Activated CD4-positive, alpha-beta memory T cell treated with anti-CD3 and anti-CD28 coated beads, Interleukin-2, amount 10 ng/mL, durations not matched to agents 7 days and 5 days (primary cell): Measurements from ENCODE around the gene RHOJ. TPM values are rescaled to one million over a fixed set of nuclear protein-coding genes. Genes with fewer than 3 reads are reported as not detected.

Source experiments
- CTCF ChIA-PET: fragments of 350-600 bp; sonication (Branson Sonifier 250); formaldehyde crosslinking; loops from one replicate; lab custom pipeline; 2021; ENCODE audit warnings: antibody characterized with exemption, inconsistent platforms; lab: Charles Lee
- POLR2A ChIA-PET: fragments of 350-600 bp; sonication (Branson Sonifier 250); formaldehyde crosslinking; loops from one replicate; lab custom pipeline; 2021; ENCODE audit warnings: antibody characterized with exemption; lab: Charles Lee
- DNase-seq: peaks from one replicate; pipeline ENCODE4 v3.0.0-alpha.2; 2020
- H3K27ac Mint-ChIP-seq: one replicate; pipeline ENCODE4 v1.8.0; 2021; ENCODE audit warnings: mild to moderate bottlenecking, mixed read lengths
- H3K27me3 Mint-ChIP-seq: one replicate; pipeline ENCODE4 v1.8.0; 2021; ENCODE audit warnings: mixed read lengths
- H3K36me3 Mint-ChIP-seq: one replicate; pipeline ENCODE4 v1.8.0; 2021; ENCODE audit warnings: low read depth, mixed read lengths
- H3K4me1 Mint-ChIP-seq: one replicate; pipeline ENCODE4 v1.8.0; 2021; ENCODE audit warnings: mixed read lengths
- H3K4me3 Mint-ChIP-seq: one replicate; pipeline ENCODE4 v1.8.0; 2021; ENCODE audit warnings: mild to moderate bottlenecking, mixed read lengths
- H3K9me3 Mint-ChIP-seq: one replicate; pipeline ENCODE4 v1.8.0; 2021; ENCODE audit warnings: mixed read lengths
- total RNA-seq, 2 experiments: library from RNA; stranded (reverse); gene quantifications; one replicate each; pipeline ENCODE4 v1.2.3, GENCODE V29; 2021

RHOJ gene
- total RNA-seq, 2 experiments from 2014 or later: not detected

GRCh38 chr14:63214417-63215196, 10.4 kb downstream of the RHOJ start:
- no peaks in the 10 kb centered on the region for H3K9me3 Mint-ChIP-seq
- no peak overlapping the region for H3K27ac Mint-ChIP-seq
- no peak for DNase-seq
- H3K36me3 Mint-ChIP-seq: no peaks in the 10 kb centered on the region
- CTCF ChIA-PET: no interaction called here
- no peak overlapping the region for H3K4me3 Mint-ChIP-seq
- no peaks in the 10 kb centered on the region for H3K4me1 Mint-ChIP-seq
- H3K27me3 Mint-ChIP-seq: peaks cover 8% of the 10 kb centered on the region
- POLR2A ChIA-PET: no interaction called here

GRCh38 chr14:63220526-63220925, 16.3 kb downstream of the RHOJ start:
- DNase-seq: no peak
- ChIA-PET CTCF (no interaction called here), POLR2A (no interaction called here)
- Mint-ChIP-seq H3K27ac (no peak overlapping the region), H3K4me3 (no peak overlapping the region), H3K27me3 (peaks cover 7% of the 10 kb centered on the region), H3K4me1 (no peaks in the 10 kb centered on the region), H3K36me3 (no peaks in the 10 kb centered on the region), H3K9me3 (no peaks in the 10 kb centered on the region)

GRCh38 chr14:63223596-63223995, 19.4 kb downstream of the RHOJ start:
- no peaks in the 10 kb centered on the region for H3K9me3 Mint-ChIP-seq
- DNase-seq: no peak
- no peaks in the 10 kb centered on the region for H3K36me3 Mint-ChIP-seq
- H3K27ac Mint-ChIP-seq: no peak overlapping the region
- H3K4me1 Mint-ChIP-seq: no peaks in the 10 kb centered on the region
- ChIA-PET CTCF (no interaction called here), POLR2A (no interaction called here)
- H3K4me3 Mint-ChIP-seq: no peak overlapping the region
- peaks cover 2% of the 10 kb centered on the region for H3K27me3 Mint-ChIP-seq

- H3K9me3 Mint-ChIP-seq: no peaks in the 10 kb centered on the region
- H3K36me3 Mint-ChIP-seq: no peaks in the 10 kb centered on the region
- no peak overlapping the region for H3K4me3 Mint-ChIP-seq
- H3K27ac Mint-ChIP-seq: no peak overlapping the region
- no peak for DNase-seq
- CTCF ChIA-PET: no interaction called here
- no peaks in the 10 kb centered on the region for H3K4me1 Mint-ChIP-seq
- H3K27me3 Mint-ChIP-seq: peaks cover 4% of the 10 kb centered on the region
- POLR2A ChIA-PET: no interaction called here
Measured at GRCh38 chr14:63224196-63224595, 20.0 kb downstream of the RHOJ start.

GRCh38 chr14:63228217-63228616, 24.0 kb downstream of the RHOJ start:
- CTCF ChIA-PET: no interaction called here
- DNase-seq: no peak

GRCh38 chr14:63229330-63230059, 25.3 kb downstream of the RHOJ start:
- Mint-ChIP-seq H3K4me1 (no peaks in the 10 kb centered on the region), H3K27ac (no peak overlapping the region), H3K27me3 (peaks cover 6% of the 10 kb centered on the region), H3K36me3 (no peaks in the 10 kb centered on the region), H3K4me3 (no peak overlapping the region), H3K9me3 (no peaks in the 10 kb centered on the region)
- DNase-seq: no peak
- ChIA-PET POLR2A (no interaction called here), CTCF (no interaction called here)

More at GRCh38 chr14:63228217-63228616, 24.0 kb downstream of the RHOJ start:
- Mint-ChIP-seq H3K27ac (no peak overlapping the region), H3K4me3 (no peak overlapping the region), H3K9me3 (no peaks in the 10 kb centered on the region), H3K27me3 (peaks cover 7% of the 10 kb centered on the region), H3K36me3 (no peaks in the 10 kb centered on the region), H3K4me1 (no peaks in the 10 kb centered on the region)
- POLR2A ChIA-PET: no interaction called here

- Mint-ChIP-seq H3K4me3 (no peak overlapping the region), H3K27me3 (peaks cover 10% of the 10 kb centered on the region), H3K9me3 (no peaks in the 10 kb centered on the region), H3K36me3 (no peaks in the 10 kb centered on the region), H3K4me1 (no peaks in the 10 kb centered on the region), H3K27ac (no peak overlapping the region)
- DNase-seq: no peak
- ChIA-PET POLR2A (no interaction called here), CTCF (no interaction called here)
Measured at GRCh38 chr14:63231766-63232165, 27.5 kb downstream of the RHOJ start.

GRCh38 chr14:63237791-63238190, 33.5 kb downstream of the RHOJ start:
- ChIA-PET CTCF (no interaction called here), POLR2A (no interaction called here)

GRCh38 chr14:63240221-63240620, 36.0 kb downstream of the RHOJ start:
- POLR2A ChIA-PET: no interaction called here
- no peaks in the 10 kb centered on the region for H3K36me3 Mint-ChIP-seq
- H3K9me3 Mint-ChIP-seq: no peaks in the 10 kb centered on the region
- no peak overlapping the region for H3K4me3 Mint-ChIP-seq
- H3K27ac Mint-ChIP-seq: no peak overlapping the region
- peaks cover 12% of the 10 kb centered on the region for H3K27me3 Mint-ChIP-seq
- CTCF ChIA-PET: no interaction called here
- H3K4me1 Mint-ChIP-seq: no peaks in the 10 kb centered on the region
- no peak for DNase-seq

More at GRCh38 chr14:63237791-63238190, 33.5 kb downstream of the RHOJ start:
- H3K36me3 Mint-ChIP-seq: no peaks in the 10 kb centered on the region
- H3K27me3 Mint-ChIP-seq: peaks cover 11% of the 10 kb centered on the region
- no peaks in the 10 kb centered on the region for H3K4me1 Mint-ChIP-seq
- H3K9me3 Mint-ChIP-seq: no peaks in the 10 kb centered on the region
- no peak overlapping the region for H3K27ac Mint-ChIP-seq
- no peak overlapping the region for H3K4me3 Mint-ChIP-seq
- no peak for DNase-seq

- POLR2A ChIA-PET: no interaction called here
Measured at GRCh38 chr14:63241096-63241495, 36.9 kb downstream of the RHOJ start.

GRCh38 chr14:63243646-63244045, 39.4 kb downstream of the RHOJ start:
- Mint-ChIP-seq H3K9me3 (no peaks in the 10 kb centered on the region), H3K27ac (no peak overlapping the region), H3K4me1 (no peaks in the 10 kb centered on the region), H3K4me3 (no peak overlapping the region), H3K36me3 (no peaks in the 10 kb centered on the region), H3K27me3 (peaks cover 12% of the 10 kb centered on the region)
- DNase-seq: no peak
- POLR2A ChIA-PET: no interaction called here
- CTCF ChIA-PET: no interaction called here

More at GRCh38 chr14:63241096-63241495, 36.9 kb downstream of the RHOJ start:
- DNase-seq: no peak
- no peaks in the 10 kb centered on the region for H3K9me3 Mint-ChIP-seq
- no peak overlapping the region for H3K27ac Mint-ChIP-seq
- no peaks in the 10 kb centered on the region for H3K36me3 Mint-ChIP-seq
- no peak overlapping the region for H3K4me3 Mint-ChIP-seq
- no peaks in the 10 kb centered on the region for H3K4me1 Mint-ChIP-seq
- peaks cover 14% of the 10 kb centered on the region for H3K27me3 Mint-ChIP-seq
- CTCF ChIA-PET: no interaction called here

GRCh38 chr14:63245893-63246292, 41.6 kb downstream of the RHOJ start:
- H3K4me3 Mint-ChIP-seq: no peak overlapping the region
- H3K27ac Mint-ChIP-seq: no peak overlapping the region
- no peaks in the 10 kb centered on the region for H3K9me3 Mint-ChIP-seq
- no peak for DNase-seq
- no peaks in the 10 kb centered on the region for H3K4me1 Mint-ChIP-seq
- H3K36me3 Mint-ChIP-seq: no peaks in the 10 kb centered on the region
- CTCF ChIA-PET: no interaction called here
- H3K27me3 Mint-ChIP-seq: peaks cover 10% of the 10 kb centered on the region
- POLR2A ChIA-PET: no interaction called here

- Mint-ChIP-seq H3K27me3 (peaks cover 13% of the 10 kb centered on the region), H3K4me1 (no peaks in the 10 kb centered on the region), H3K4me3 (no peak overlapping the region), H3K36me3 (no peaks in the 10 kb centered on the region), H3K9me3 (no peaks in the 10 kb centered on the region), H3K27ac (no peak overlapping the region)
- CTCF ChIA-PET: no interaction called here
- POLR2A ChIA-PET: no interaction called here
- DNase-seq: no peak
Measured at GRCh38 chr14:63248211-63248610, 44.0 kb downstream of the RHOJ start.
